B cell (primary cell): ENCODE results near the gene C1QL2. TPM values are rescaled to one million over a fixed set of nuclear protein-coding genes. Genes with fewer than 3 reads are reported as not detected.

Experiments used
- ATAC-seq: fragments of 200-7000 bp; cut with Tn5 transposase; one replicate; pipeline ENCODE4 v1.10.0; 2021; ENCODE audit warnings: low read depth, mild to moderate bottlenecking, moderate number of reproducible peaks, moderate library complexity
- CTCF ChIA-PET: fragments of 350-600 bp; sonication (Branson Sonifier 250); formaldehyde crosslinking; loops from one replicate; lab custom pipeline; 2021; ENCODE audit warnings: antibody characterized with exemption, inconsistent platforms; lab: Charles Lee
- POLR2A ChIA-PET: fragments of 350-600 bp; sonication (Branson Sonifier 250); formaldehyde crosslinking; loops from one replicate; lab custom pipeline; 2021; ENCODE audit warnings: antibody characterized with exemption; lab: Charles Lee
- DNase-seq: peaks from one replicate; pipeline ENCODE4 v3.0.0; 2013
- H2AFZ ChIP-seq: 2 replicates; pipeline ENCODE4 v1.6.1; 2012; ENCODE audit warnings: mild to moderate bottlenecking, low read depth, low read length; ENCODE audit not compliant: insufficient read depth, poor library complexity, severe bottlenecking
- H3K27ac ChIP-seq, 2 donors: 1 replicate in 1 of 2; 2 replicates in 1 of 2; pipeline ENCODE4 v1.5.1; 2012 to 2013; ENCODE audit warnings: low read length in 2 of 2, mild to moderate bottlenecking in 2 of 2, moderate library complexity in 1 of 2
- H3K27me3 ChIP-seq, 4 experiments: fragments of 200-600 bp in 1 of 4; sonication (generic) in 1 of 4; replicated peaks in 1 of 4; 1 replicate in 2 of 4; 2 replicates in 2 of 4; pipeline versions ENCODE4 v1.6.1 to v1.7.0; 2013 to 2016; ENCODE audit warnings: low read length in 3 of 4, mild to moderate bottlenecking in 2 of 4, mixed read lengths in 1 of 4, moderate library complexity in 1 of 4; ENCODE audit not compliant: insufficient read depth in 4 of 4, control insufficient read depth in 3 of 4; ENCODE audit errors: control extremely low read depth in 1 of 4
- H3K36me3 ChIP-seq, 2 experiments: replicated peaks in 1 of 2; 1 replicate in 1 of 2; 2 replicates in 1 of 2; pipeline versions ENCODE4 v1.6.1 to v1.7.1; 2013; ENCODE audit warnings: low read length in 1 of 2; ENCODE audit not compliant: insufficient read depth in 2 of 2, control insufficient read depth in 1 of 2; ENCODE audit errors: control extremely low read depth in 1 of 2, extremely low read depth in 1 of 2
- H3K4me1 ChIP-seq, 2 donors: fragments of 200-600 bp in 1 of 2; sonication (generic) in 1 of 2; 1 replicate in 1 of 2; 2 replicates in 1 of 2; pipeline versions ENCODE4 v1.5.1 to v1.6.1; 2013 to 2017; ENCODE audit warnings: low read length in 2 of 2; ENCODE audit not compliant: control insufficient read depth in 2 of 2, insufficient read depth in 2 of 2
- H3K4me2 ChIP-seq: replicated peaks from 2 replicates; pipeline ENCODE3; 2012; ENCODE audit warnings: mild to moderate bottlenecking, low read depth, low read length; ENCODE audit not compliant: poor library complexity, severe bottlenecking
- H3K4me3 ChIP-seq, 5 experiments: fragments of 200-600 bp in 1 of 5; sonication (generic) in 1 of 5; 1 replicate in 3 of 5; 2 replicates in 2 of 5; pipeline versions ENCODE4 v1.5.1 to v1.7.0; 2011 to 2016; ENCODE audit warnings: low read length in 4 of 5, mild to moderate bottlenecking in 4 of 5, low read depth in 2 of 5, control low read depth in 1 of 5, moderate library complexity in 1 of 5; ENCODE audit not compliant: insufficient read depth in 1 of 5; ENCODE audit errors: control extremely low read depth in 1 of 5, extremely low read depth in 1 of 5
- H3K79me2 ChIP-seq: fragments of 200-600 bp; sonication (generic); one replicate; pipeline ENCODE4 v1.6.0; 2016; ENCODE audit warnings: low read length; ENCODE audit not compliant: control insufficient read depth, insufficient read depth
- H3K9ac ChIP-seq: fragments of 200-600 bp; sonication (generic); 2 replicates; pipeline ENCODE4 v1.6.1; 2017; ENCODE audit warnings: mild to moderate bottlenecking, low read length, moderate library complexity
- H3K9me3 ChIP-seq, 3 donors: one replicate each; pipeline versions ENCODE4 v1.6.1 to v1.7.1; 2013; ENCODE audit warnings: low read length in 2 of 3; ENCODE audit not compliant: control insufficient read depth in 2 of 3, insufficient read depth in 1 of 3; ENCODE audit errors: control extremely low read depth in 1 of 3
- H4K20me1 ChIP-seq: 2 replicates; pipeline ENCODE4 v1.6.0; 2012; ENCODE audit warnings: mild to moderate bottlenecking, low read length; ENCODE audit not compliant: insufficient read depth, control insufficient read depth, poor library complexity, severe bottlenecking
- H3K27ac Mint-ChIP-seq: one replicate; pipeline ENCODE4 v1.8.0; 2021; ENCODE audit warnings: mixed read lengths
- H3K27me3 Mint-ChIP-seq: one replicate; pipeline ENCODE4 v1.8.0; 2021; ENCODE audit warnings: mixed read lengths
- H3K4me1 Mint-ChIP-seq: one replicate; pipeline ENCODE4 v1.8.0; 2021; ENCODE audit warnings: mixed read lengths
- H3K4me3 Mint-ChIP-seq: one replicate; pipeline ENCODE4 v1.8.0; 2021; ENCODE audit warnings: mixed read lengths
- H3K9me3 Mint-ChIP-seq: one replicate; pipeline ENCODE4 v1.8.0; 2022; ENCODE audit warnings: mixed read lengths; ENCODE audit not compliant: insufficient read depth
- EZH2 ChIP-seq: IDR thresholded peaks from 2 replicates; pipeline ENCODE4 v1.6.1; 2012; ENCODE audit warnings: borderline replicate concordance, low read depth, mild to moderate bottlenecking, moderate library complexity, low read length; ENCODE audit not compliant: insufficient read depth, poor library complexity, severe bottlenecking
- WGBS: methylation state at CpG from one replicate; pipeline ENCODE4 v1.1.5; 2013; ENCODE audit warnings: missing lambda C conversion rate; ENCODE audit not compliant: insufficient coverage; 5-methylcytosine and 5-hydroxymethylcytosine counted together
- intact Hi-C: fragments of 100-400 bp; cut with micrococcal nuclease; formaldehyde crosslinking; loops from one replicate; pipeline ENCODE4 v1.10.0; 2022
- polyA plus RNA-seq: library from polyadenylated mRNA; depleted of rRNA; stranded (reverse); fragments of >200 nt; gene quantifications from 2 replicates; pipeline ENCODE4 v1.2.3, GENCODE V29; 2012
- total RNA-seq, 2 donors: library from RNA; stranded (reverse); fragments of 120-200 nt in 1 of 2; gene quantifications; 1 replicate in 1 of 2; 2 replicates in 1 of 2; pipeline versions ENCODE4 v1.2.3 to v1.2.4, GENCODE V29; 2013 to 2022
- TF ChIP-seq, protein P1 (sequence below): fragments of 200-600 bp; IDR thresholded peaks from one replicate; pipeline ENCODE4 v1.8.0; 2022; ENCODE audit warnings: antibody characterized with exemption, mild to moderate bottlenecking

C1QL2 gene
- total and polyA plus RNA-seq, 2 donors (not counting 1 experiment from before 2014, with no cell fraction given), result not detected

- Mint-ChIP-seq H3K9me3 (peaks cover 2% of the 10 kb centered on the region), H3K4me3 (no peak overlapping the region), H3K27me3 (peaks cover 28% of the 10 kb centered on the region), H3K27ac (no peak overlapping the region), H3K4me1 (peaks cover 6% of the 10 kb centered on the region)
- ChIA-PET POLR2A (no interaction called here), CTCF (no interaction called here)
- peaks cover 0 to 6% (median 0%) of the 10 kb centered on the region in 4 experiments for H3K27me3 ChIP-seq
- no peaks in the 10 kb centered on the region for H4K20me1 ChIP-seq
- H3K27ac ChIP-seq, result no peak overlapping the region
- H3K9me3 ChIP-seq, result peaks cover 0 to 4% (median 0%) of the 10 kb centered on the region in 3 donors
- no peaks in the 10 kb centered on the region for H3K79me2 ChIP-seq
- no peak for DNase-seq
- intact Hi-C loops, result no loop called here
- H2AFZ ChIP-seq, result no peak overlapping the region
- no peak overlapping the region for H3K4me3 ChIP-seq
- WGBS, result 88% methylated on average over 7 of the region's 10 CpGs
- peaks cover 0 to 2% of the 10 kb centered on the region in 2 donors for H3K4me1 ChIP-seq
- TF ChIP-seq EZH2, result no peak
- TF ChIP-seq, protein P1, sequence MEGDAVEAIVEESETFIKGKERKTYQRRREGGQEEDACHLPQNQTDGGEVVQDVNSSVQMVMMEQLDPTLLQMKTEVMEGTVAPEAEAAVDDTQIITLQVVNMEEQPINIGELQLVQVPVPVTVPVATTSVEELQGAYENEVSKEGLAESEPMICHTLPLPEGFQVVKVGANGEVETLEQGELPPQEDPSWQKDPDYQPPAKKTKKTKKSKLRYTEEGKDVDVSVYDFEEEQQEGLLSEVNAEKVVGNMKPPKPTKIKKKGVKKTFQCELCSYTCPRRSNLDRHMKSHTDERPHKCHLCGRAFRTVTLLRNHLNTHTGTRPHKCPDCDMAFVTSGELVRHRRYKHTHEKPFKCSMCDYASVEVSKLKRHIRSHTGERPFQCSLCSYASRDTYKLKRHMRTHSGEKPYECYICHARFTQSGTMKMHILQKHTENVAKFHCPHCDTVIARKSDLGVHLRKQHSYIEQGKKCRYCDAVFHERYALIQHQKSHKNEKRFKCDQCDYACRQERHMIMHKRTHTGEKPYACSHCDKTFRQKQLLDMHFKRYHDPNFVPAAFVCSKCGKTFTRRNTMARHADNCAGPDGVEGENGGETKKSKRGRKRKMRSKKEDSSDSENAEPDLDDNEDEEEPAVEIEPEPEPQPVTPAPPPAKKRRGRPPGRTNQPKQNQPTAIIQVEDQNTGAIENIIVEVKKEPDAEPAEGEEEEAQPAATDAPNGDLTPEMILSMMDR, result no peak
- no peak overlapping the region for H3K4me2 ChIP-seq
- H3K9ac ChIP-seq, result no peak overlapping the region
- ATAC-seq, result no peak
- H3K36me3 ChIP-seq, result no peaks in the 10 kb centered on the region
Observed at GRCh38 chr2:119197529-119198239, 39.1 kb upstream of the C1QL2 start.

- H3K27me3 Mint-ChIP-seq, result peaks cover 28% of the 10 kb centered on the region
- H3K27ac Mint-ChIP-seq, result no peak overlapping the region
- no peak overlapping the region for H3K4me3 ChIP-seq
- no peaks in the 10 kb centered on the region for H3K79me2 ChIP-seq
- H3K9me3 ChIP-seq, result peaks cover 0 to 4% (median 0%) of the 10 kb centered on the region in 3 donors
- no peak for DNase-seq
- no peak overlapping the region for H3K4me3 Mint-ChIP-seq
- H3K4me1 Mint-ChIP-seq, result no peaks in the 10 kb centered on the region
- CTCF ChIA-PET, result no interaction called here
- TF ChIP-seq, protein P1, result no peak
- no peak for TF ChIP-seq EZH2
- H4K20me1 ChIP-seq, result no peaks in the 10 kb centered on the region
- H3K9ac ChIP-seq, result no peak overlapping the region
- intact Hi-C loops, result no loop called here
- H3K27me3 ChIP-seq, result peaks cover 0 to 6% (median 0%) of the 10 kb centered on the region in 4 experiments
- no peak for ATAC-seq
- H3K4me1 ChIP-seq, result no peaks in the 10 kb centered on the region
- POLR2A ChIA-PET, result no interaction called here
- H2AFZ ChIP-seq, result no peak overlapping the region
- H3K9me3 Mint-ChIP-seq, result peaks cover 2% of the 10 kb centered on the region
- H3K27ac ChIP-seq, result no peak overlapping the region
- H3K4me2 ChIP-seq, result no peak overlapping the region
- no peaks in the 10 kb centered on the region for H3K36me3 ChIP-seq
Observed at GRCh38 chr2:119197126-119197405, 38.5 kb upstream of the C1QL2 start.
